HG03095 (cell line): ENCODE results near the gene CHCHD6.

Experiments
- ATAC-seq: cut with Tn5 transposase; IDR thresholded peaks from one replicate; pipeline ENCODE4 v1.9.1; 2021; ENCODE audit warnings: moderate library complexity; ENCODE audit not compliant: unreplicated experiment

The CHCHD6 gene

GRCh38 chr3:126935756-126936509, 231.9 kb downstream of the CHCHD6 start:
- ATAC-seq, result no peak

- ATAC-seq, result no peak
Observed at GRCh38 chr3:126936853-126937425, 232.9 kb downstream of the CHCHD6 start.

GRCh38 chr3:126937533-126937932, 233.5 kb downstream of the CHCHD6 start:
- no peak for ATAC-seq

GRCh38 chr3:126937973-126938372, 233.9 kb downstream of the CHCHD6 start:
- ATAC-seq, result no peak

GRCh38 chr3:126938520-126939337, 234.7 kb downstream of the CHCHD6 start:
- ATAC-seq, result no peak

GRCh38 chr3:126939338-126939718, 235.3 kb downstream of the CHCHD6 start:
- no peak for ATAC-seq

GRCh38 chr3:126939733-126940132, 235.7 kb downstream of the CHCHD6 start:
- no peak for ATAC-seq

GRCh38 chr3:126941721-126942270, 237.8 kb downstream of the CHCHD6 start:
- ATAC-seq, result no peak

GRCh38 chr3:126944089-126944965, 240.3 kb downstream of the CHCHD6 start:
- ATAC-seq, result no peak

GRCh38 chr3:126945171-126945721, 241.2 kb downstream of the CHCHD6 start:
- ATAC-seq, result no peak

- ATAC-seq, result no peak
Observed at GRCh38 chr3:126945891-126946290, 241.9 kb downstream of the CHCHD6 start.

GRCh38 chr3:126946405-126946804, 242.4 kb downstream of the CHCHD6 start:
- ATAC-seq, result no peak

- no peak for ATAC-seq
Observed at GRCh38 chr3:126947429-126947828, 243.4 kb downstream of the CHCHD6 start.

GRCh38 chr3:126948980-126949535, 245.0 kb downstream of the CHCHD6 start:
- no peak for ATAC-seq

GRCh38 chr3:126951561-126951960, 247.5 kb downstream of the CHCHD6 start:
- no peak for ATAC-seq

- ATAC-seq, result no peak
Observed at GRCh38 chr3:126952261-126952982, 248.4 kb downstream of the CHCHD6 start.

- ATAC-seq, result no peak
Observed at GRCh38 chr3:126952983-126953660, 249.1 kb downstream of the CHCHD6 start.

- ATAC-seq, result peak; percentile 64
Observed at GRCh38 chr3:126954141-126954842, 250.3 kb downstream of the CHCHD6 start.
